H9 (cell line): ENCODE results near the gene B3GNT5. TPM values are rescaled to one million over a fixed set of nuclear protein-coding genes. Genes with fewer than 3 reads are reported as not detected.

Experiments used
- DNase-seq: peaks from one replicate; pipeline ENCODE4 v3.0.0-alpha.2; 2017
- H2AFZ ChIP-seq: one replicate; pipeline ENCODE4 v1.6.1; 2013; ENCODE audit warnings: mild to moderate bottlenecking, low read length, control low read depth, moderate library complexity
- H2AK5ac ChIP-seq: 2 replicates; pipeline ENCODE4 v1.6.1; 2013; ENCODE audit warnings: low read length, control low read depth, mixed read lengths; ENCODE audit not compliant: insufficient read length
- H2BK120ac ChIP-seq: one replicate; pipeline ENCODE4 v1.6.1; 2013; ENCODE audit warnings: low read depth, mild to moderate bottlenecking, low read length, control low read depth, inconsistent platforms; ENCODE audit not compliant: poor library complexity, severe bottlenecking
- H2BK12ac ChIP-seq: 2 replicates; pipeline ENCODE4 v1.6.1; 2013; ENCODE audit warnings: low read length, control low read depth, mixed read lengths, low read depth; ENCODE audit not compliant: insufficient read length
- H2BK15ac ChIP-seq: 2 replicates; pipeline ENCODE4 v1.6.1; 2013; ENCODE audit warnings: low read depth, low read length, control low read depth
- H2BK20ac ChIP-seq: one replicate; pipeline ENCODE4 v1.6.1; 2013; ENCODE audit warnings: low read depth, mild to moderate bottlenecking, low read length, control low read depth, inconsistent platforms; ENCODE audit not compliant: poor library complexity, severe bottlenecking
- H2BK5ac ChIP-seq: 2 replicates; pipeline ENCODE4 v1.6.1; 2013; ENCODE audit warnings: low read length, control low read depth, mixed read lengths; ENCODE audit not compliant: insufficient read length
- H3K14ac ChIP-seq: 2 replicates; pipeline ENCODE4 v1.6.1; 2013; ENCODE audit warnings: low read length, control low read depth; ENCODE audit not compliant: insufficient read depth
- H3K18ac ChIP-seq: 2 replicates; pipeline ENCODE4 v1.6.1; 2013; ENCODE audit warnings: low read depth, mild to moderate bottlenecking, mixed read lengths, low read length, control low read depth; ENCODE audit not compliant: insufficient read length
- H3K23ac ChIP-seq: 2 replicates; pipeline ENCODE4 v1.6.1; 2013; ENCODE audit warnings: low read length, control low read depth, mixed read lengths, low read depth; ENCODE audit not compliant: insufficient read length
- H3K23me2 ChIP-seq: 2 replicates; pipeline ENCODE4 v1.6.1; 2013; ENCODE audit warnings: low read depth, mild to moderate bottlenecking, mixed read lengths, low read length, control low read depth; ENCODE audit not compliant: insufficient read length, poor library complexity, severe bottlenecking
- H3K27ac ChIP-seq: 2 replicates; pipeline ENCODE4 v1.5.1; 2013; ENCODE audit warnings: low read length, control low read depth, mixed read lengths, low read depth; ENCODE audit not compliant: insufficient read length
- H3K27me3 ChIP-seq: 2 replicates; pipeline ENCODE4 v1.6.1; 2013; ENCODE audit warnings: low read length, control low read depth, inconsistent platforms; ENCODE audit not compliant: insufficient read depth
- H3K4ac ChIP-seq: 2 replicates; pipeline ENCODE4 v1.6.1; 2013; ENCODE audit warnings: low read depth, mild to moderate bottlenecking, control low read depth, inconsistent platforms, low read length, moderate library complexity
- H3K4me1 ChIP-seq: 2 replicates; pipeline ENCODE4 v1.6.1; 2013; ENCODE audit warnings: low read length, control low read depth, inconsistent platforms; ENCODE audit not compliant: insufficient read depth
- H3K4me2 ChIP-seq: 2 replicates; pipeline ENCODE4 v1.6.1; 2013; ENCODE audit warnings: low read length, control low read depth, mixed read lengths; ENCODE audit not compliant: insufficient read length, insufficient read depth
- H3K56ac ChIP-seq: 2 replicates; pipeline ENCODE4 v1.6.1; 2013; ENCODE audit warnings: low read depth, mild to moderate bottlenecking, mixed read lengths, low read length, control low read depth; ENCODE audit not compliant: insufficient read length
- H3K79me1 ChIP-seq: 2 replicates; pipeline ENCODE4 v1.6.1; 2013; ENCODE audit warnings: low read depth, mild to moderate bottlenecking, moderate library complexity, low read length, control low read depth, inconsistent platforms; ENCODE audit not compliant: insufficient read depth, poor library complexity, severe bottlenecking
- H3K79me2 ChIP-seq: 2 replicates; pipeline ENCODE4 v1.6.1; 2013; ENCODE audit warnings: low read length, control low read depth, inconsistent platforms; ENCODE audit not compliant: insufficient read depth
- H3K9ac ChIP-seq: 2 replicates; pipeline ENCODE4 v1.6.1; 2013; ENCODE audit warnings: low read length, control low read depth, mixed read lengths; ENCODE audit not compliant: insufficient read length; ENCODE audit errors: extremely low read depth
- H3K9me3 ChIP-seq: one replicate; pipeline ENCODE4 v1.6.1; 2013; ENCODE audit warnings: low read depth, low read length, inconsistent platforms; ENCODE audit not compliant: control insufficient read depth
- H3T11ph ChIP-seq: one replicate; pipeline ENCODE4 v1.6.1; 2013; ENCODE audit warnings: mild to moderate bottlenecking, low read length, control low read depth, inconsistent platforms
- H4K20me1 ChIP-seq: one replicate; pipeline ENCODE4 v1.6.1; 2013; ENCODE audit not compliant: control insufficient read depth, insufficient read length, insufficient read depth
- H4K5ac ChIP-seq: 2 replicates; pipeline ENCODE4 v1.6.1; 2013; ENCODE audit warnings: low read depth, mild to moderate bottlenecking, mixed read lengths, low read length, control low read depth; ENCODE audit not compliant: insufficient read length
- H4K8ac ChIP-seq: replicated peaks from 2 replicates; pipeline ENCODE4 v1.6.1; 2013; ENCODE audit warnings: low read length, control low read depth, mixed read lengths, low read depth; ENCODE audit not compliant: insufficient read length
- H4K91ac ChIP-seq: 2 replicates; pipeline ENCODE4 v1.6.1; 2013; ENCODE audit warnings: low read depth, mild to moderate bottlenecking, moderate library complexity, mixed read lengths, low read length, control low read depth; ENCODE audit not compliant: insufficient read length
- H3K27ac Mint-ChIP-seq, 3 experiments: 2 replicates in 2 of 3; 3 replicates in 1 of 3; pipeline ENCODE4 v1.8.0; 2020 to 2021; ENCODE audit warnings: mixed read lengths in 3 of 3, mild to moderate bottlenecking in 1 of 3, moderate library complexity in 1 of 3
- H3K27me3 Mint-ChIP-seq: 2 replicates; pipeline ENCODE4 v1.8.0; 2021; ENCODE audit warnings: low read depth, mild to moderate bottlenecking, moderate library complexity, mixed read lengths
- H3K36me3 Mint-ChIP-seq, 3 experiments: 2 replicates in 2 of 3; 3 replicates in 1 of 3; pipeline ENCODE4 v1.8.0; 2020 to 2021; ENCODE audit warnings: low read depth in 3 of 3, mixed read lengths in 3 of 3; ENCODE audit not compliant: insufficient read depth in 1 of 3
- H3K4me1 Mint-ChIP-seq, 2 experiments: 2 replicates each; pipeline ENCODE4 v1.8.0; 2020; ENCODE audit warnings: mixed read lengths in 2 of 2
- H3K4me3 Mint-ChIP-seq, 2 experiments: 2 replicates in 1 of 2; 3 replicates in 1 of 2; pipeline ENCODE4 v1.8.0; 2020 to 2021; ENCODE audit warnings: mild to moderate bottlenecking in 2 of 2, mixed read lengths in 2 of 2, moderate library complexity in 1 of 2
- H3K9me3 Mint-ChIP-seq, 2 experiments: 2 replicates in 1 of 2; 3 replicates in 1 of 2; pipeline ENCODE4 v1.8.0; 2020; ENCODE audit warnings: mild to moderate bottlenecking in 2 of 2, mixed read lengths in 2 of 2, moderate library complexity in 1 of 2
- CTCF ChIP-seq: fragments of 200-600 bp; sonication (generic); conservative IDR thresholded peaks from 3 replicates; pipeline ENCODE4 v1.8.0; 2021; ENCODE audit warnings: antibody characterized with exemption, mild to moderate bottlenecking
- WGBS: extraction: QIAGEN DNeasy Blood & Tissue Kit; methylation state at CpG from one replicate; pipeline ENCODE4 v1.1.7; 2013; ENCODE audit warnings: missing lambda C conversion rate, low lambda C conversion rate, mixed read lengths; ENCODE audit not compliant: insufficient read length; ENCODE audit errors: extremely low coverage; 5-methylcytosine and 5-hydroxymethylcytosine counted together
- total RNA-seq: library from RNA; stranded (reverse); gene quantifications from 2 replicates; pipeline ENCODE4 v1.2.1, GENCODE V29; 2021

The B3GNT5 gene
- total RNA-seq, 1 experiment from 2014 or later, result 7.3 TPM

- Mint-ChIP-seq H3K9me3 (no peaks in the 10 kb centered on the region), H3K4me1 (peaks cover 20% of the 10 kb centered on the region in 2 experiments), H3K27ac (peak overlapping the region in 2 of 3 experiments; percentile 26 to 60; a peak in 4 of 7 replicates), H3K36me3 (peaks cover 0 to 6% (median 2%) of the 10 kb centered on the region in 3 experiments; a peak in 5 of 7 replicates), H3K27me3 (no peaks in the 10 kb centered on the region; the same call in 1 of the 2 replicates), H3K4me3 (no peak overlapping the region)
- H3K27me3 ChIP-seq, result no peaks in the 10 kb centered on the region
- DNase-seq, result no peak
- no peak overlapping the region for H3K56ac ChIP-seq
- H4K8ac ChIP-seq, result no peak overlapping the region
- H3K9ac ChIP-seq, result no peak overlapping the region
- no peaks in the 10 kb centered on the region for H3K23me2 ChIP-seq
- no peak overlapping the region for H3K23ac ChIP-seq
- no peak overlapping the region for H3K4me2 ChIP-seq
- no peak overlapping the region for H2BK12ac ChIP-seq
- H3K18ac ChIP-seq, result no peak overlapping the region
- WGBS, result no CpG with 5 or more reads among the region's 8 CpGs
- H3K14ac ChIP-seq, result no peak overlapping the region
- TF ChIP-seq CTCF, result no peak
- H3K9me3 ChIP-seq, result no peaks in the 10 kb centered on the region
- H3K27ac ChIP-seq, result no peak overlapping the region
- H3T11ph ChIP-seq, result no peak overlapping the region
- H2BK5ac ChIP-seq, result no peak overlapping the region
- H3K79me1 ChIP-seq, result no peaks in the 10 kb centered on the region
- H2AK5ac ChIP-seq, result no peak overlapping the region
- no peak overlapping the region for H2AFZ ChIP-seq
- no peak overlapping the region for H3K4ac ChIP-seq
- H2BK120ac ChIP-seq, result no peak overlapping the region
- H2BK15ac ChIP-seq, result no peak overlapping the region
- H4K91ac ChIP-seq, result no peak overlapping the region
- no peak overlapping the region for H2BK20ac ChIP-seq
- H4K5ac ChIP-seq, result no peak overlapping the region
- no peaks in the 10 kb centered on the region for H3K79me2 ChIP-seq
- no peaks in the 10 kb centered on the region for H4K20me1 ChIP-seq
- peaks cover 6% of the 10 kb centered on the region for H3K4me1 ChIP-seq
These were observed 49.0 kb downstream of the B3GNT5 start for GRCh38 chr3:183301937-183302580.
